ENCODE data around the gene STIMATE.

STIMATE gene

DNA sequence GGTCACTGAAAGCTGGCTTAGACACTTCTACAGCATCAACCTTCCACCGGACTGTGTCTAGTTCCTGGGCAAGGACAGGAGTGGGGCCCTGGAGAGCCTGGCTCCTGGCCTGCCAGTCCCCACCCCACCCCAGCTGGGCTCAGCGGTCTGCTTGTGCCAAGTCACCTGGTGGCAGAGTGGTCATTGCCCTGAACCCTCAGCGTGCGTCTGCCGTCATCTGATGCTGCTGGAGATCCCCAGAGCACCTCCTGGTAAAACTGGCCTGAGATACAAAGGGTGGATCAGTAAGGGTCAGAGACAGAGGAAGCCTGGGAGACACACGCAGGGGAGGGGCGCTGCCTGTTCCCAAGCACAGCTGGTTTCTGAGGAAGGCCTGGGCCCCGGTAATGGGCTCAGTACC is 83.5 kb downstream of the STIMATE start:
- no peak for DNase-seq

DNA sequence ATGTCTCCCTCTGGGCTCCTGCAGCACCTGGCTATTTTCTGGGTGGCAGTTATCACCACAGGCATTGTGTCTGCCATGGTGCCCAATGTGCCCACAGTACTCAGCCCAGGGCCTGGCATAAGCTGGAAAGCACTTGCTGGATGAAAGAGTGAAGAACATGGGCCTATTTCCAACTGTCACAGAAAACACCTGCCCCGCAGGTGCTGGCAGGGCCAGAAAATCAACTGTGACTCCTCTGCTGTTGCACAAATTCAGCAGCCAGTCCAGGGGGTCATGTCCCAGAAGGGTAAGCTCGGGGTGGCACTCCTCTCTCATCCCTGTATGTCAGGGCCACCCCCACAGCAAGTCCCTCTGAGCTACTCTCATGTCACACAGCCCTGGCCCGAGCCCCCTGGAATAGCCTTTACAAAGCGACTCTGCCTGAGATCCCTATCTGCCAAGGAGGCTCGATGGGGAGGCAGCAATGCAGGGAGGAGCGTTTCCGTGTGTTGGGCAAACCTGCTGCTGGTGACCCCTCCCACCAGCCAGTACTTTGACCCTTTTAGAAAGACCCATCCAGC is 85.8 kb downstream of the STIMATE start:
- no peak for DNase-seq

DNA sequence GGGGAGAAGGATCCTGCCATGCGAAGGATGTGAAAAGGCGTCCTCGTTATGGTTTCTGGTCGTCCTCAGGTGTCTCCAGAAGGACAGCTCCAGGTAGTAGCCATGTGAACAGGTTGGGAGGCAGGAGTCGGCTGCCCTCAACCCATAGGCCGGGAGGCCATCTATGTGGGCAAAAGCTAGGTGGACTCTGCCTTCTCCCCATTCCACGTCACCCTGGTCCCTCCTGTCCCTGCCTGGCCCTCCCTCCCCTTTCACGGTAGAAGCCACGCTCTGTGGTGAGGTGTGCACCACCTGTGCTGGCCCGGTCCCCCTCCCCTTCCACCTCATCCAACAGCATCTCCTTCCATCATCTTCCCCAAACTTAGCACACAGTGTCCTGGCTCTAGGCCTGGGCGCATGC is 86.4 kb downstream of the STIMATE start:
- no peak for DNase-seq

DNA sequence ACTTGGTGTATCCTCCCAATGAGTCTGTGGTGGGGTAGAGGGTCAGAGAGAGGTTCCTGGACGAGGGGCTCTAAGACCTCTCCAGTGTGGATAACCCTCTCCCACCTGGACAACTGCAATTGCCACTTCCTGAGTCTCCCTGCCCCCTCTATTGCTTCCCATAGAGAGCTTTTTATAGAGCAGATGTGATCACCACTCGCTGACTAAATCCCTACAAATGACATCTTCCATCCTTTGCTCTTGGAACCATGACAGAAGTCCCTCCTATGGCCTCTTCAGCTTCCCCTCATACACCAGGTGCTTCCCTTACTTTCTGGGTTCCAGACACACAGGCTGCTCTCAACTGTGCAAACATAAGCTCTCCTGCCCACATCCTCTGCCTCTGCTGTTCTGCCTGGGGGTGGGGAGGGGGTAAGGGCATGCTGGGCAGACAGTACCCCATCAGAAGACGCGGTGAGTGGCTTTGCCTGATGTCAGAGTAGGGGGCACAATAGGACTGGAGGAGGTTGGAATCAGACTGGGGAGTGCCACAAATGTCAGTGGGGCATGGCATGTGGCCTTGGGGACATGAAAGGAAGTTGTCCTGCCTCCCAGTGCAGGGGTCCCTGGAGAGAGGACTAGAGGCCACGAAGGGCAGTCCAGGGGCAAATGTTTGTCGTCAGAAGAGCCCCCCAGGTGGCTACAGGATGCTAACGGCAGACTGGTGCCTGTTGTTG is 87.5 kb downstream of the STIMATE start:
- no peak for DNase-seq

DNA sequence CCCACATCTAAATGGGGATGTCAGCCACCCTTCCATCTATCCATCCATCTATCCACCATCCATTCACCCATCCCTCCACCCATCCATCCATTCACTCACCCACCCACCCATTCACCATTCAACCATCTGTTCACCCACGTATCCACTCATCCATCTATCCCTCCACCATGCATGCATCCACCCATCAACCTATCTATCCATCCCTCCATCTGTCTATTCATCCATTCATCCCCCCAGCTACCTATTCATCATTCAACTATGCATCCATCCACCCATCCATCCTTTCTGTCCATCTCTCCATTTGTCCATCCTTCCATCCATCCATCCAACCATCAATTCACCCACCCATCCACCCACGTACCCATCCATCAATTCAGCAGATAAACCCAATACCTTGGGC is 88.2 kb downstream of the STIMATE start:
- DNase-seq: no peak

DNA sequence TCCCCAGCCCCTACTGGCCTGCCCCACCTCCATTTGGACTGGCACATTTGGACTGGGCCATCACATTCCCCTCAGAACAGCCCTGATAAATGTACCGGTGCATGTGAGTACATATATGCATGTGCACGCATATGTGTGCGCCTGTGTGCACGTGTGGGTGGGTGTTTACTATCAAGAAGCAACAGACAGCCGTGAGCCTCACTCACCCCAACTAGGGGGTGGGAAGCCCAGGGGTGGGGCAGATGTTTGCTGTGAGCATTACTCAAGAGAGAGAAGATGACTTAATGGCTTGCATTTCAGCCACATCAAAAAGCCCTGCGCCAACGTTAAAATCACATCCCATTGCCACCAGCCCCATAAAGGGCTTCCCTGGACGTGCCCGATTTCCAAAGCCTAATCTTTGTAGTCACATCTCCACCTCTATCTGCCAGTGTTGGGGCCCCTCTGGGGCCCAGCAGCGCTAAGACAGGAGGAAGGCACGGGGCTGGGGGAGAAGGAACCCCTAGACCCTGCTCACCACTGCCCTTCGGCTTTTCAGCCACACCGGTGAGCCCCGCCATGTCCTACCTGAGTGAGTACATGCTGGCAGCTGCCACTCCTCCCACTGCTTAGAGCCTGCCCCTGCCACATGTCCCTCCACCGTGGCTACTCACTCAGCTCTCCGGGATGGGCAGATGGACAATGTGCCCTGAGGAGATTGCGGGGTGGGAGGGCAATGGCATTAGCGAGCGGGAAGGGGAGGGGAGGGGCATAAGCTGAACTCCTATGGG is 91.9 kb downstream of the STIMATE start:
- DNase-seq: no peak

DNA sequence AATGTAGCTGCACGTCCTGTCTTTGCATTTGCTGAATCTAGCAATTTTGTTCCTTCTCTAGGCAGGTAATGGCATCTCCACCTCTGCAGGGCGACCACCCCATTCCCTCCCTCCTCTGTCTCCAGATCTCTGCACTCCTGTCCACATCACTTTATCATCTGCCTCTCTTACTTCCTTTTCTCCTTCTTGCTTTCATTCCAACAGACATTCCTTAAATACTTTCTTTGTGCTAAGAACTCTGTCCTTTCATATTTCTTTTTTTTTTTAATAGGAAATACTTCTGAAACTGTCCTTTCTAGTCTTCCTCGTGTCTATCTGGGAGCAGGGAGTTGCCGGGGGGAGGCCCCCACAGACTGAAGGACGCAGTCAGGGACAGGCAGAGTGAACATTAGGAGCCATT is 95.5 kb downstream of the STIMATE start:
- no peak for DNase-seq

DNA sequence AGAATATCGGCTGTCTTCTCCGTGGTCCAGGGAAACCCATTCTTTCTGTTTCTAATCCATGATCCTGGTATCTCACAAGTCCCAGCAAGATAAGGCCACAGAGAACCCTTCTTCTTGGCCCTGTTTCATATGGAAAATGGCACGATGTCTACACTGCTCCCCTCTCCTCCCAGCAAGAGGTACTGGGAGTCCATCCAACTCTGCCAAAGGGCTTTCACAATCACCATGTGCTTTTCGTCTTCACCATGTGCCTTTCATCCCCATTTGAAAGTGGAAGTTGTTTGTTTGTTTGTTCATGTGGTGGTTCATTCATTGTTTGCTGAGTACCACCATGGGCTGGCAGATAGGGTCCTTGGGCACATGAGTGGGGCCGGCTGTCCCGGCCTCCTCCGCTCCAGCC is 97.3 kb downstream of the STIMATE start:
- no peak for DNase-seq

DNA sequence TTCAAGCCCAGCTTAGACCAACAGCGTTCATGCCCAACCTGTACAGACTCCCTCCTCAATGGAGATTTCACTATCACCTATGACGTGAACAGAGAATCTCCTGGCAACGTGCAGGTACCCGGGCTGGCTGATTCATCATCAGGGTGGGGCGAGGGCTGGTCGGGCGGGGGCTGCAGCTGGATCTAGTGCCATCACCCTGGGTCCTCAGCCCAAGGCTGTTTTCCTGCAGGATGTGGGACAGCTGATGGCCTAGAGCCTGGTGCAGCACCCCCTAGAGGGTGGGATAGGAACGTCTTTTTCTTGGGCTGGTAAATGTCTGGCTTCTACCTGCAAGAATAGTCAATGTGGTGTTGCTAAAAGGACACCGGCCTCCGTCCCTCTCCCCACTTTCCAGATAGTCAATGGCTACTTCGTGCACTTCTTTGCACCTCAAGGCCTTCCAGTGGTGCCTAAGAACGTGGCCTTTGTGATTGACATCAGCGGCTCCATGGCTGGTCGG is 98.3 kb downstream of the STIMATE start:
- no peak for DNase-seq

DNA sequence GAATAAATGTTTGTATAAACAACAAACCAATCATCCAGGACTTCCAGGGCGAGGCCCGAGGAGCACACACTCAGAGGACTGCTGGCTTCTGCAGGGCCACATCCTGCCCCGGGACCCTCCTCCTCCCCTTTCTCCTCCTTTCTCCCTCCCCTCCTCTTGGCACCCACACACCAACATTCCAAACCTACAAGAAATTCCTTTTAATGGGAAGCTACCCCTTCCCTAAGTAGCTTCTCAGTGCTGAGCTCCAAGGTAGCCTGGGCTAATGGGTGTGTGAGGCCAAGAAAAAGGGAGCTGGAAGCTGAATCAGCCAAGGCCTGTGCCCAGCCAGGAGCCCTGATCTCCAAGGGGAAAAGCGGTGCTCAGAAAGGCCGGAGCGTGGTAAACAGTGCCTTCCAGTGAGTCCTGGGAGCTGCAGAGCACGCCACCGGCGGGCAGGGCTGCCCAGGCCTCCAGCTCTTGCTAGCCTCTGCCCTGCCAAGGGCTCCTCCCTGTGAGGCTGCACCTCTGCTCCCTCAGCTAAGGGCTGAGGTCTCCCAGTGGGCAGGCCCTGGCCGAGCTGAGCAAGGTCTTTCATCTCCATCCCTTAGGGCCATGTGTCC is 98.9 kb downstream of the STIMATE start:
- no peak for DNase-seq

DNA sequence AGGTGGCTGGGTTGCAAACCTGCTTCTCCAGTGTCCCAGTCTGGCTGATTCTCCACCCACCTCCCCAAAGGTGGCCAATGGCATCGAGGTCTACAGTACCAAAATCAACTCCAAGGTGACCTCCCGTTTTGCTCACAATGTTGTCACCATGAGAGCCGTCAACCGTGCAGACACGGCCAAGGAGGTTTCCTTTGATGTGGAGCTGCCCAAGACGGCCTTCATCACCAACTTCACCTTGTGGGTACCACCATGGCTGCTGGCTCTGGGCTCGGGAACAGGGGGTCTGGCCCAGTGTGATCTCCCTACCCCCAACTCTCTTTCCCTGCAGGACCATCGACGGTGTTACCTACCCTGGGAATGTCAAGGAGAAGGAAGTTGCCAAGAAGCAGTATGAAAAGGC is 100.9 kb downstream of the STIMATE start:
- DNase-seq: no peak

DNA sequence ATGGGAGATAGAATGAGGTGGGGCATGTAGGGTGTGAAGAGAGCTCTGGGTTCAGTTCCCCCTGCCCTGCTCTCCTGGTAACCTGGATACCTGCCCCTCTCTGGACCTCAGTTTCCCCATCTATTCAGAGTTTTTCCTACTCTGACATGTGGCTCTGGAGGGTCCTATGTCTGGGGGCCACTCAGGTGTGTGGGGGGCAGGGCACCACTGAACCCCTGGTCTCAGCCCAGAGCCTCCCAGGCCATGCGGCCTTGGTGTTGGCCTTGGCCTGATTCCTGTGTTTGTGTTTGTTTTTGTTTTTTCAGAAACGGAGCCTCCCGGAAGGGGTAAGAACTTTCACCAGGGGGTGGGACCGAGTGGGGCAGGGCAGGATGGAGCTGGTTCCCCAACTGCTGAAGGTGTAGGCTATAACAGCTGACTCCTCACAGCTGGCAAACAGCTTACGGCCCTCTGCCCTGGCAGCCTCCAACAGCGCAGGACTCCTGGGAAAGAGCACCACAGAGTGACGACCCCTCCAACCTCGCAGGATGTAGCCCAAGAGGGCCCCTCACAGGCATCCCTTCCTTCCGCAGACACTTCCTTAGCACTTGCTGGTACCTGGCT is 101.9 kb downstream of the STIMATE start:
- no peak for DNase-seq

DNA sequence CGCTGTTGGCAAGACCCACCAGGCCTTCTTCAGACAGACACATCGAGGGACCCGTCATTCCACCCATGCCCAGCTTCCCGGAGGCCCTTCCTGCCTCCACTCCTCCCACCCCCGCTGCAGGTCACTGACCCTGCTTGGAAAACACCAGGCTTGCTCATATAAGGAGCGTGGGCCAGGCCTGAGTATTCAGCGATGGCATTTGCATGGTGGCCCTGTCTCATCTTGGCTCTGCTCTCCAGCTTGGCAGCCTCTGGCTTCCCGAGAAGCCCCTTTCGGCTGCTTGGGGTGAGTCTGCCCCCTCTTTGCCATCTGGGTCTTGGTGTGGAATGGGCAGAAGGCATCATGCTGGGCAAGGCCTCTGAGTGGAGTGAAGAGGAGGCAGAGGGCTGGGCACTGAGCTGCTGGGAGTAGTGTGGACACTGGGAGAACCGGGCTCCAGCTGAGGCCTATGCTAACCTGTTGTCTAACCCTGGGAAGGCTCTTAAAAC is 102.7 kb downstream of the STIMATE start, which contains the start of gene ITIH3:
Gene ITIH3, plus strand, starts transcription at position 185 of the 488 bp plus-strand sequence. Its CDS starts 8 bp downstream, at position 193.
- no peak for DNase-seq

DNA sequence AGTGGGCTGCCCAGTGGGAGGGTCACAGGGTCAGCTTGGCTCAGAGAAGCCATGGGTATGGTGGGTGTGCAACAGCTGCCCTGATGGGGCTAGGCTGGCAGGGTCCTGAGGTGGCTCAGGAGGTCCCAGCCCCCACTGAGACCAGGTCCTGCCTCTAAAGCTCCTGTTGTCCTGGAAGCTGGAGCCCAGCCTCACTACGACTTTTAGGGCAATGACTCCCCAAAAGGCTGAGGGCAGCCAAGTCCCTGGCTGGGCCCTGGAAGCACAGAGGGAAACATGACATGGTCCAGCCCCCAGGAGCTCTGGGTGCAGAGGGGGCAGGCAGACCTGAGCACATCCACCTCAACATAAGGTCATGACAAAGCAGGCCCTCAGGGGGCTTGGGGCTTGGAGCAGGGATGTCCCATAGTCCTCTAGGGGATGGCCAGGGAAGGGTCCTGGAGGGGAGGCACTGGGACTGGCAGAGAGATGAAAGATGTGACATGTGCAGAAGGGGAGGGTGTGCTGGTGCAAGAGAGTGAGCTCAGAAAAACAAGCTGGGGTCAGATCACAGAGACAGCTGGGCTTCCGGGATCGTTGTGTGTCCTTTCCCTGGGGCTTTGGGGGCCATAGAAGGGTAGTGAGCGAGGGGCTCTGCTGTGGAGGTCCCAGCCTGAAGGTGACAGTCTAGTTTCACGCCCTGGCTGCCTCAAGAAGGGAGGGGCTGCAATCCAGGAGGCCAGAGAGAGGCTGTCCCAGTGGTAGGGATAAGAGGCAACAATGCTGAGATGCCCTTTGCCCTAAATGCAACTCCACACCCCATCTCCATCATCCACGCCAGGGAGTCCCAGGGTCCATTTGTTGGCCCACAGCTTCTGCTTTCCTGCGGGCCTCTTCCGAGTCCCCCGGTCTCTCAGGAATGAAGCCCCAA is 103.4 kb downstream of the STIMATE start:
- DNase-seq: no peak

DNA sequence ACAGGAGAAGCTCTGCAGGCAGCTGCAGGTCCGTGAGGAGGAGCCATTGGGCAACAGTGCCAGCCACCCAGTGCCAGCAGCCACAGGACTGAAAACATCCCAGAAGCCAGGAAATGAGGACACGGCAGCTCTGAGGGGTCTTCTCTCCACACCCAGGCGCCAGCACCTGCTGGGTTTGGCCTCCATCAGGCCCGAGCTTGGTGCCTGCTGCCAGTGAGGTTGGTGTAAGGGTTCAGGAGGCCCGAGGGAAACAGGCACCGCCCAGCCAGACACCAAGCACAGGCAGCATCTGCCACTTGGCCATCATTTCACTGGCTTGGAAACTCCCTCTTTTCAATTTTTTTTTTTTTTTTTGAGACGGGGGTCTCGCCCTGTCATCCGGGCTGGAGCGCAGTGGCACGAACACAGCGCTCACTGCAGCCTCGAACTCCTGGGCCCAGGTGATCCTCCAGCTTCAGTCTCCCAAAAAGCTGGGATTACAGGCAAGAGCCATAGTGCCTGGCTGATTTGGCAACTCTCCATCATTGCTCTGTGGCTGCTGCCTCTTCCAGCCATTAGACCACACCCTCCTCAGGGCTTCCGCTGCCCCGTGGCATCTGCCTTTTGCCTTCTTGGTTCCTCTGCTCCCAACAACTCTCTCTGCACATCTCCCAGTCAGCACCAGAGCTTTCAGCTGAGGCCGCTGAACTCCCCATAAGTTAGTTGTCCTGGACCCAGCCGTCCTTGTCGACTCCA is 104.2 kb downstream of the STIMATE start:
- no peak for DNase-seq

DNA sequence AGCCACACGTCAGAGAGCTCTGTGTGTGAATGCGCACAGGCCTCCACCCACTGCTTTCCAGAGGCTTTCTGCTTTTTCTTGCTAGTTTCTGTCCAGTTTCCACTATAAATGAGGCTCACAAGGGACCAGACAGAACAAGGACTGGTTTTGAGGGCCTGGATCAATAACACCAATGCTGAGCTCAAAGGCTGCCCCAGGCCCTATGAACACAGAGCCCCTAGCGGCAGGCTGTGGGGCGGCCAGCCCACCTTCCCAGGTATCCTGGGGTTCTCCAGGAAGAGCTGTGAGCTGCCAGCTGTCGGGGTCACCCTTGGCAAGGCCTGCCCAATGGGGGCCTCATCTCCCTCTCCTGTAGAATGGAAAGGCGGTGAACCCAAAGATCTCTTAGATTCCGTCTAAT is 104.9 kb downstream of the STIMATE start:
- no peak for DNase-seq

DNA sequence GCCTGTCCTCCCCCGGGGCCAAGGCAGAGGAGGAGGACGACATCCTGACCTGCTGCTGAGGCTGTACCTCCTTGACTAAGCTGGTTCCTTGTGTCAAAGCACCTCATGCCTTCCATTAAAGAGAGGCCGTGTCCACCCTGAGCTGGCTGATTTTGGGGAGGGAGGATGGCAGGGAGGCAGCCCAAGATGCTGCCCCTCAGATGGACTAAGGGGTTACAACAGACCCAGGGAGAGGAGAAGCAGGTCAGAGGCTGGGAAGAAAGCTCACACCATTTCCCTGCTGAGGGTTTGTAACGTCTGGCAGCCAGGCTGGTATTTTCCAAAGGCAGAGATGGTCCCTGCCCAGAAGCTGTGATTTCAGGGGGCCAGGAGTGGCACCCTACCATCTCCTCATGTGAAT is 105.4 kb downstream of the STIMATE start:
- no peak for DNase-seq

DNA sequence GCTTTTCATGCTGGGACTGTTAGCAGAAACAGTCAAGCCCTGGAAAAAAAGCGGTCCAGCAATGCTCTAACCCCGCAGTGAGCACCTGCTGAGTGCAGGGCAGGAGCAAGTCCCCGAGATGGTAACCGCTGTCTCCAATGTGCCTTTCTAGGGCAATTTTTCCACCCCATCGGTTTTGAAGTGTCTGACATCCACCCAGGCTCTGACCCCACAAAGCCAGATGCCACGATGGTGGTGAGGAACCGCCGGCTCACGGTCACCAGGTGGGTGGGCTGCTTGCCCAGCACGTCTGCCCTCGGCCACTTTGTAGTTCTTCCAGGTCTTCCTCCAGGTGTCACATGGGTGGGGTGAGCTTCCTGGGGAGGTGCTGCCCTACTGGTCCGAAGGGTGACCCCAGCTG is 106.0 kb downstream of the STIMATE start:
- no peak for DNase-seq

DNA sequence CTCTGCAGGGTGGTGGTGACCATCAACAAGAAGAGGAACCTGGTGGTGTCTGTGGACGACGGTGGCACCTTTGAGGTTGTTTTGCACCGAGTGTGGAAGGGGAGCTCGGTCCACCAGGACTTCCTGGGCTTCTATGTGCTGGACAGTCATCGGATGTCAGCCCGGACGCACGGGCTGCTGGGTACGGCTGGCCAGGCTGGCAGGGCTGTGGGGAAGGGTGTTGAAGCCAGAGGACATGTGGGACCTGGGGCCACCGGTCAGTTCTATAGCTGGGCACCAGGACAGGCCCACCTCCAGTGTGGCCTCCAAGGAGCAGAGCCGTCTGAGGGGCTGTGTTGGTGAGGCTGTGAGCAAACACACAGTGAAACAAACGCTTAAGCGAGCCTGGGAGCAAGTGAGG is 106.6 kb downstream of the STIMATE start:
- no peak for DNase-seq

DNA sequence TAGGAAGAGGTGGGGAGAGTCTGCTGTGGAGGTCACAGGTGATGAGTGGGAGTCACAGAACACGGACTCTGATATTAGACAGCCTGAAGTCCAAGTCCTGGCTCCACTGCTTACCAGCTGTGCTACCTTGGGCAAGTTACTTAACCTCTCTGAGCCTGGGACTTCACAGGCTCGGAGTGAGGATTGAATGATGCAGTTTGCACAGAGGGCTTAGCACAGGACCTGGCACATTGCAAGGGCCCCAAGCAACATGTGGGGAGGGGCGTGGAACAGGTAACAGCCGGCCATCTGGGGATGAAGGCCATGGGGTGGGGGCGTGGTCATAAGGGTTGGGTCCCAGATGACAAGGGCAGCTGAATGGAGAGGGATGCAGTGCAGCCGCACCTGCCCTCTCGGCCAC is 107.0 kb downstream of the STIMATE start:
- no peak for DNase-seq

DNA sequence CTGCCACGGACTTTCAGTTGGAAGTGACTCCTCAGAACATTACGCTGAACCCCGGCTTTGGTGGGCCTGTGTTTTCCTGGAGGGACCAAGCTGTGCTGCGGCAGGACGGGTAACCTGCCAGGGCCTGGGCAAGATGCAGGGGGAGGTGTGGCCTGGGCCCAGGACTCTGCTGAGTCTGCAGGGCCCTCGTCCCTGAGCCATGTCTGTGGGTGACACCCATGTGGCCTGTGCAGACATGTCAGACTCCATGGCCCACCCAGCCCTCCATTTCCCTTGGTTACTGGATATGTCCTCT is 107.7 kb downstream of the STIMATE start:
- no peak for DNase-seq
